ENCODE results near the gene CLRN1. TPM values are rescaled to one million over a fixed set of nuclear protein-coding genes. Genes with fewer than 3 reads are reported as not detected.

CLRN1 gene
- total and polyA plus RNA-seq, 9 of the 15 experiments (the other 6 are each of a cell fraction or from before 2014, with no cell fraction given): not detected

- TF ChIP-seq HMGXB4 (CRISPR knock-in tag; IDR thresholded peaks at IDR 0.05) (no peak), ZNF165 (CRISPR knock-in tag; IDR thresholded peaks at IDR 0.05; ENCODE audit: borderline replicate concordance) (no peak), RBM17 (IDR thresholded peaks at IDR 0.05; ENCODE audit: borderline replicate concordance, low read depth, low read length) (no peak), MGA (IDR thresholded peaks at IDR 0.05) (no peak), IRF2 (CRISPR knock-in tag; IDR thresholded peaks at IDR 0.05) (no peak), SIN3B (IDR thresholded peaks at IDR 0.05; ENCODE audit: low read depth) (no peak)
- TF ChIP-seq, protein P1, sequence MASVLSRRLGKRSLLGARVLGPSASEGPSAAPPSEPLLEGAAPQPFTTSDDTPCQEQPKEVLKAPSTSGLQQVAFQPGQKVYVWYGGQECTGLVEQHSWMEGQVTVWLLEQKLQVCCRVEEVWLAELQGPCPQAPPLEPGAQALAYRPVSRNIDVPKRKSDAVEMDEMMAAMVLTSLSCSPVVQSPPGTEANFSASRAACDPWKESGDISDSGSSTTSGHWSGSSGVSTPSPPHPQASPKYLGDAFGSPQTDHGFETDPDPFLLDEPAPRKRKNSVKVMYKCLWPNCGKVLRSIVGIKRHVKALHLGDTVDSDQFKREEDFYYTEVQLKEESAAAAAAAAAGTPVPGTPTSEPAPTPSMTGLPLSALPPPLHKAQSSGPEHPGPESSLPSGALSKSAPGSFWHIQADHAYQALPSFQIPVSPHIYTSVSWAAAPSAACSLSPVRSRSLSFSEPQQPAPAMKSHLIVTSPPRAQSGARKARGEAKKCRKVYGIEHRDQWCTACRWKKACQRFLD (CRISPR knock-in tag; IDR thresholded peaks at IDR 0.05): no peak
Observed at GRCh38 chr3:150917951-150918350, 54.6 kb downstream of the CLRN1 start (continued).

Data from K562 (cell line).